Epithelial cell of umbilical artery (primary cell): Measurements from ENCODE around the gene PVRIG. TPM values are rescaled to one million over a fixed set of nuclear protein-coding genes. Genes with fewer than 3 reads are reported as not detected.

Source experiments
- total RNA-seq: library from RNA; depleted of rRNA; stranded (reverse); fragments of >200 nt; gene quantifications from 2 replicates; pipeline ENCODE4 v1.2.3, GENCODE V29; 2014

Gene PVRIG
- not detected in 2 replicates for total RNA-seq

GRCh38 chr7:100219801-100220585, at the start of gene PVRIG:
Gene PVRIG (plus strand): TSS chr7:100219949. CDS start chr7:100219971, 22 bp downstream.

GRCh38 chr7:100177045-100178001, 42.4 kb upstream of the PVRIG start, which contains the start of the genes GPC2 and STAG3:
Gene GPC2 (minus strand): TSS chr7:100177381. CDS start chr7:100177199, 182 bp downstream.
Gene STAG3 (plus strand): TSS chr7:100177918. CDS start chr7:100180557, 2,639 bp downstream.

Other genes with a start within 250 kb of the PVRIG start
- not detected in 2 replicates for gene AZGP1, start 243.9 kb upstream of the PVRIG start, total RNA-seq
- gene ZKSCAN1, start 204.4 kb upstream of the PVRIG start, total RNA-seq, result 27.5 and 32.8 TPM in 2 replicates
- gene ZSCAN21, start 170.2 kb upstream of the PVRIG start, total RNA-seq, result 7.1 and 8.4 TPM in 2 replicates
- gene ZNF3, start 138.2 kb upstream of the PVRIG start, total RNA-seq, result 26.3 and 26.6 TPM in 2 replicates
- 109 and 112 TPM in 2 replicates for gene COPS6, start 131.0 kb upstream of the PVRIG start, total RNA-seq
- 104 and 124 TPM in 2 replicates for gene MCM7, start 118.6 kb upstream of the PVRIG start, total RNA-seq
- gene AP4M1, start 118.3 kb upstream of the PVRIG start, total RNA-seq, result 25.3 and 38.8 TPM in 2 replicates
- 31.2 and 32.5 TPM in 2 replicates for gene TAF6, start 100.6 kb upstream of the PVRIG start, total RNA-seq
- 30.5 and 50.3 TPM in 2 replicates for gene CNPY4, start 100.3 kb upstream of the PVRIG start, total RNA-seq
- gene MBLAC1, start 93.0 kb upstream of the PVRIG start, total RNA-seq, result 2.7 and 2.9 TPM in 2 replicates
- gene LAMTOR4, start 71.0 kb upstream of the PVRIG start, total RNA-seq, result 134 and 148 TPM in 2 replicates
- gene TRAPPC14, start 61.2 kb upstream of the PVRIG start, total RNA-seq, result 5.5 and 6.2 TPM in 2 replicates
- gene GAL3ST4, start 51.3 kb upstream of the PVRIG start, total RNA-seq, result 0.61 and 0.65 TPM in 2 replicates
- gene GPC2, start 42.6 kb upstream of the PVRIG start, total RNA-seq, result 6.8 and 7.0 TPM in 2 replicates
- gene STAG3, start 42.0 kb upstream of the PVRIG start, total RNA-seq, result 0.65 and 1.1 TPM in 2 replicates
- gene SPDYE3, start 87.8 kb downstream of the PVRIG start, total RNA-seq, result not detected in 2 replicates
- 3.9 and 6.4 TPM in 2 replicates for gene PILRB, start 138.2 kb downstream of the PVRIG start, total RNA-seq
- gene PILRA, start 153.5 kb downstream of the PVRIG start, total RNA-seq, result not detected in 2 replicates
- 0.32 and 0.76 TPM in 2 replicates for gene ZCWPW1, start 208.8 kb downstream of the PVRIG start, total RNA-seq
- 26.6 and 32.1 TPM in 2 replicates for gene MEPCE, start 209.9 kb downstream of the PVRIG start, total RNA-seq
- 23.4 and 33.0 TPM in 2 replicates for gene PPP1R35, start 216.5 kb downstream of the PVRIG start, total RNA-seq
- 0.30 and 0.32 TPM in 2 replicates for gene SPACDR, start 244.3 kb downstream of the PVRIG start, total RNA-seq